ENCODE measurements around the gene SCTR.

- TF ChIP-seq POLR2A (IDR thresholded peaks at IDR 0.05; ENCODE audit: low read depth, low read length) (no peak), TAF1 (IDR thresholded peaks at IDR 0.05; ENCODE audit: low read depth, low read length) (no peak)
These were observed 5.2 kb downstream of the SCTR start for GRCh38 chr2:119519057-119519408.
